ENCODE results near the gene IBTK. TPM values are rescaled to one million over a fixed set of nuclear protein-coding genes. Genes with fewer than 3 reads are reported as not detected.
"Not testable (repeated sequence)": the region's sequence is repeated elsewhere in the genome, so short reads cannot be mapped to it uniquely, and the experiment has no call there.

Gene IBTK
- total RNA-seq, 2 donors from 2014 or later: 20.3 to 22.2 TPM

- H3K36me3 Mint-ChIP-seq (ENCODE audit: low read depth): no peaks in the 10 kb centered on the region
- H3K4me1 Mint-ChIP-seq: peaks cover 4% of the 10 kb centered on the region
- no peak overlapping the region for H3K4me3 Mint-ChIP-seq
- no peak for ATAC-seq
- no peaks in the 10 kb centered on the region for H3K27me3 Mint-ChIP-seq
- no peaks in the 10 kb centered on the region for H3K9me3 ChIP-seq (ENCODE audit: control insufficient read depth, low read length, poor library complexity, severe bottlenecking)
- no peak for DNase-seq
- H3K27ac Mint-ChIP-seq: no peak overlapping the region
Measured at GRCh38 chr6:82260997-82261732, 13.6 kb upstream of the IBTK start.

GRCh38 chr6:82259389-82259788 lies 11.8 kb upstream of the IBTK start:
- H3K9me3 ChIP-seq (ENCODE audit: control insufficient read depth, low read length, poor library complexity, severe bottlenecking): no peaks in the 10 kb centered on the region
- Mint-ChIP-seq H3K4me1 (peaks cover 4% of the 10 kb centered on the region), H3K27ac (no peak overlapping the region), H3K27me3 (no peaks in the 10 kb centered on the region), H3K4me3 (no peak overlapping the region), H3K36me3 (ENCODE audit: low read depth) (no peaks in the 10 kb centered on the region)
- DNase-seq (no peak), ATAC-seq (no peak)

- ATAC-seq (no peak), DNase-seq (no peak)
- Mint-ChIP-seq H3K4me1 (peaks cover 4% of the 10 kb centered on the region), H3K27me3 (no peaks in the 10 kb centered on the region), H3K27ac (peak overlapping the region; percentile 27), H3K36me3 (ENCODE audit: low read depth) (no peaks in the 10 kb centered on the region), H3K4me3 (no peak overlapping the region)
- H3K9me3 ChIP-seq (ENCODE audit: control insufficient read depth, low read length, poor library complexity, severe bottlenecking): no peaks in the 10 kb centered on the region
Measured at GRCh38 chr6:82257088-82257774, 9.7 kb upstream of the IBTK start.

GRCh38 chr6:82254722-82255121 lies 7.2 kb upstream of the IBTK start:
- H3K36me3 Mint-ChIP-seq (ENCODE audit: low read depth); H3K4me1 Mint-ChIP-seq; H3K27ac Mint-ChIP-seq; H3K27me3 Mint-ChIP-seq; H3K9me3 ChIP-seq (ENCODE audit: control insufficient read depth, low read length, poor library complexity, severe bottlenecking); ATAC-seq; DNase-seq; H3K4me3 Mint-ChIP-seq: not testable (repeated sequence)

GRCh38 chr6:82251942-82252341 lies 4.4 kb upstream of the IBTK start:
- Mint-ChIP-seq H3K27ac (no peak overlapping the region), H3K36me3 (ENCODE audit: low read depth) (no peaks in the 10 kb centered on the region), H3K4me3 (no peak overlapping the region), H3K27me3 (no peaks in the 10 kb centered on the region), H3K4me1 (peaks cover 5% of the 10 kb centered on the region)
- H3K9me3 ChIP-seq (ENCODE audit: control insufficient read depth, low read length, poor library complexity, severe bottlenecking): no peaks in the 10 kb centered on the region
- DNase-seq (no peak), ATAC-seq (no peak)

- no peaks in the 10 kb centered on the region for H3K9me3 ChIP-seq (ENCODE audit: control insufficient read depth, low read length, poor library complexity, severe bottlenecking)
- DNase-seq (no peak), ATAC-seq (no peak)
- Mint-ChIP-seq H3K27ac (no peak overlapping the region), H3K27me3 (no peaks in the 10 kb centered on the region), H3K4me3 (no peak overlapping the region), H3K36me3 (ENCODE audit: low read depth) (no peaks in the 10 kb centered on the region), H3K4me1 (peaks cover 19% of the 10 kb centered on the region)
Measured at GRCh38 chr6:82249381-82250253, 2.1 kb upstream of the IBTK start.

GRCh38 chr6:82248273-82248735 lies 760 bp upstream of the IBTK start:
- H3K27ac Mint-ChIP-seq: peak overlapping the region; percentile 94
- peaks cover 25% of the 10 kb centered on the region for H3K4me1 Mint-ChIP-seq
- no peak for DNase-seq
- no peaks in the 10 kb centered on the region for H3K9me3 ChIP-seq (ENCODE audit: control insufficient read depth, low read length, poor library complexity, severe bottlenecking)
- ATAC-seq: no peak
- no peaks in the 10 kb centered on the region for H3K36me3 Mint-ChIP-seq (ENCODE audit: low read depth)
- H3K4me3 Mint-ChIP-seq: peak overlapping the region; percentile 95
- H3K27me3 Mint-ChIP-seq: no peaks in the 10 kb centered on the region

- DNase-seq (peak in 2 of 3 donors; percentile 6 to 46), ATAC-seq (peak; percentile 45)
- H3K9me3 ChIP-seq (ENCODE audit: control insufficient read depth, low read length, poor library complexity, severe bottlenecking): no peaks in the 10 kb centered on the region
- peaks cover 2% of the 10 kb centered on the region for H3K36me3 Mint-ChIP-seq (ENCODE audit: low read depth)
- H3K27ac Mint-ChIP-seq: peak overlapping the region; percentile 94
- no peaks in the 10 kb centered on the region for H3K27me3 Mint-ChIP-seq
- peak overlapping the region; percentile 95 for H3K4me3 Mint-ChIP-seq
- H3K4me1 Mint-ChIP-seq: peaks cover 28% of the 10 kb centered on the region
Measured at GRCh38 chr6:82246802-82247504, 591 bp downstream of the IBTK start.

GRCh38 chr6:82246370-82246769 lies 1.2 kb downstream of the IBTK start:
- Mint-ChIP-seq H3K27ac (peak overlapping the region; percentile 94), H3K4me3 (peak overlapping the region; percentile 95), H3K27me3 (no peaks in the 10 kb centered on the region), H3K4me1 (peaks cover 31% of the 10 kb centered on the region), H3K36me3 (ENCODE audit: low read depth) (peaks cover 2% of the 10 kb centered on the region)
- no peak for DNase-seq
- no peak for ATAC-seq
- no peaks in the 10 kb centered on the region for H3K9me3 ChIP-seq (ENCODE audit: control insufficient read depth, low read length, poor library complexity, severe bottlenecking)

GRCh38 chr6:82245376-82245775 lies 2.2 kb downstream of the IBTK start:
- H3K4me1 Mint-ChIP-seq: peaks cover 37% of the 10 kb centered on the region
- peaks cover 2% of the 10 kb centered on the region for H3K36me3 Mint-ChIP-seq (ENCODE audit: low read depth)

GRCh38 chr6:82243884-82244283 lies 3.7 kb downstream of the IBTK start:
- no peak for DNase-seq
- H3K27me3 Mint-ChIP-seq: no peaks in the 10 kb centered on the region
- H3K27ac Mint-ChIP-seq: peak overlapping the region; percentile 74
- no peaks in the 10 kb centered on the region for H3K9me3 ChIP-seq (ENCODE audit: control insufficient read depth, low read length, poor library complexity, severe bottlenecking)
- peaks cover 2% of the 10 kb centered on the region for H3K36me3 Mint-ChIP-seq (ENCODE audit: low read depth)
- H3K4me1 Mint-ChIP-seq: peaks cover 37% of the 10 kb centered on the region
- ATAC-seq: no peak
- H3K4me3 Mint-ChIP-seq: no peak overlapping the region

More at GRCh38 chr6:82245376-82245775, 2.2 kb downstream of the IBTK start:
- peak overlapping the region; percentile 11 for H3K27ac Mint-ChIP-seq
- H3K9me3 ChIP-seq (ENCODE audit: control insufficient read depth, low read length, poor library complexity, severe bottlenecking): no peaks in the 10 kb centered on the region
- H3K27me3 Mint-ChIP-seq: no peaks in the 10 kb centered on the region
- ATAC-seq (no peak), DNase-seq (no peak)
- no peak overlapping the region for H3K4me3 Mint-ChIP-seq

- ATAC-seq (no peak), DNase-seq (no peak)
- Mint-ChIP-seq H3K27ac (no peak overlapping the region), H3K4me3 (no peak overlapping the region), H3K27me3 (no peaks in the 10 kb centered on the region), H3K4me1 (peaks cover 26% of the 10 kb centered on the region), H3K36me3 (ENCODE audit: low read depth) (peaks cover 2% of the 10 kb centered on the region)
- no peaks in the 10 kb centered on the region for H3K9me3 ChIP-seq (ENCODE audit: control insufficient read depth, low read length, poor library complexity, severe bottlenecking)
Measured at GRCh38 chr6:82240186-82240585, 7.4 kb downstream of the IBTK start.
